Measurements from ENCODE around the gene APAF1.

APAF1 gene

GRCh38 chr12:98783420-98783819 is 138.3 kb downstream of the APAF1 start:
- TF ChIP-seq EZH2 (IDR thresholded peaks at IDR 0.05; ENCODE audit: borderline replicate concordance, low read length): no peak
- no peak for TF ChIP-seq CTCF (IDR thresholded peaks at IDR 0.05; ENCODE audit: low read length)
- Histone ChIP-seq H3K9me3 (ENCODE audit: low read length) (no peaks in the 10 kb centered on the region), H3K27ac (ENCODE audit: low read depth, low read length, poor library complexity, severe bottlenecking) (no peak overlapping the region), H3K9ac (ENCODE audit: low read length) (no peak overlapping the region), H3K4me2 (ENCODE audit: low read length) (no peak overlapping the region), H3K4me3 (ENCODE audit: low read depth, low read length, poor library complexity, severe bottlenecking) (no peak overlapping the region), H3K27me3 (ENCODE audit: insufficient read depth, low read length) (0 out of 2 replicates have a peak, but pooled peaks cover 10% of the 10 kb centered on the region), H3K36me3 (ENCODE audit: insufficient read depth, low read length) (no peaks in the 10 kb centered on the region), H3K9me2 (ENCODE audit: low read depth, low read length) (no peaks in the 10 kb centered on the region), H3K4me1 (ENCODE audit: insufficient read depth, low read length, severe bottlenecking) (no peaks in the 10 kb centered on the region), H3K79me2 (ENCODE audit: insufficient read depth, low read length) (no peaks in the 10 kb centered on the region), H4K20me1 (ENCODE audit: insufficient read depth, low read length) (no peaks in the 10 kb centered on the region), H3F3A (ENCODE audit: insufficient read depth, low read length) (no peaks in the 10 kb centered on the region), H2AFZ (ENCODE audit: low read length) (no peak overlapping the region)
